Measurements from ENCODE around the gene GSC2. TPM values are rescaled to one million over a fixed set of nuclear protein-coding genes. Genes with fewer than 3 reads are reported as not detected.

The GSC2 gene
- polyA plus RNA-seq, 4 donors, result not detected

DNA sequence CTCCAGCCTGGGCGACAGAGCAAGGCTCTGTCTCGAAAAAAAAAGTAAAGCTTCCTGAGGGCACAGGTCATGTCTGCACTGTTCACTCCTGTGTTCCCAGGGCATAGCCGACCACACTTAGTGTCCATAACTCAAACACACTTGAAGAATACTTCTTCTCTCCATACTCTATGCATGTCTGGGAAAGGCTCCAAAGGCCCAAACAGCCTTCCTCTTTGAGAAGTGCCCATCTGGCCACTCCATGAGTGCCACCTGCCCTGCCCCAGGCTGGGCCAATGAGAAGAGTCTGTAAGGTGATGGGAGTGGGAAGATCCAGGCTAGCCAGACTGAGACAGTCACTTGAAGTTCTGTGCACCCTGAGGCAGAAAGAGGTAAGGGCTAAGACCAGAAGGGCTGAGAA lies 52.6 kb downstream of the GSC2 start:
- DNase-seq (no peak), FAIRE-seq (no peak)
- Histone ChIP-seq H3K36me3 (ENCODE audit: control insufficient read depth in 3 of 3, insufficient read depth in 2 of 3, low read depth in 1 of 3, low read length in 3 of 3) (peaks cover 0 to 27% (median 2%) of the 10 kb centered on the region in 3 donors), H3K9me3 (ENCODE audit: control insufficient read depth in 2 of 2, insufficient read depth in 1 of 2, low read depth in 1 of 2, low read length in 1 of 2) (no peaks in the 10 kb centered on the region), H3K27me3 (ENCODE audit: control insufficient read depth in 3 of 3, insufficient read depth in 3 of 3, low read length in 3 of 3) (no peaks in the 10 kb centered on the region), H3K4me1 (ENCODE audit: control insufficient read depth in 3 of 3, insufficient read depth in 2 of 3, low read depth in 1 of 3, low read length in 2 of 3) (no peaks in the 10 kb centered on the region), H3K27ac (ENCODE audit: low read depth in 1 of 3, low read length in 2 of 3) (no peak overlapping the region), H3K4me3 (ENCODE audit: low read depth in 1 of 3, low read length in 3 of 3) (no peak overlapping the region)
- WGBS, 3 donors, result 84 to 90% (median 90%) methylated on average over 3 of the region's 3 CpGs

Other genes with a start within 250 kb of the GSC2 start
- 1 to 10 TPM; 1.4 to 7.3 (median 2.6) TPM for gene DGCR6, start 244.0 kb downstream of the GSC2 start, polyA plus RNA-seq
- gene PRODH, start 214.0 kb downstream of the GSC2 start, polyA plus RNA-seq, result 100 to 1,000 TPM in 1 of 4 donors, 10 to 100 TPM in 2, 1 to 10 TPM in 1; 8.1 to 241 (median 25.5) TPM
- 10 to 100 TPM; 14.8 to 61.6 (median 34.0) TPM for gene DGCR2, start 27.9 kb downstream of the GSC2 start, polyA plus RNA-seq
- gene TSSK2, start 19.0 kb downstream of the GSC2 start, polyA plus RNA-seq, result under 1 TPM in 1 of 4 donors, not detected in 3; 0.04 TPM
- gene ESS2, start 5.6 kb downstream of the GSC2 start, polyA plus RNA-seq, result 10 to 100 TPM; 11.0 to 13.5 (median 11.4) TPM
- 100 to 1,000 TPM; 116 to 227 (median 167) TPM for gene SLC25A1, start 28.4 kb upstream of the GSC2 start, polyA plus RNA-seq
- gene CLTCL1, start 141.4 kb upstream of the GSC2 start, polyA plus RNA-seq, result 1 to 10 TPM in 2 of 4 donors, under 1 TPM in 2; 0.67 to 1.5 (median 0.95) TPM

All from small intestine (tissue), 7 donors.